B cell (primary cell): ENCODE results near the gene PPIL1. TPM values are rescaled to one million over a fixed set of nuclear protein-coding genes. Genes with fewer than 3 reads are reported as not detected.

Experiments
- ATAC-seq: fragments of 200-7000 bp; cut with Tn5 transposase; one replicate; pipeline ENCODE4 v1.10.0; 2021; ENCODE audit warnings: low read depth, mild to moderate bottlenecking, moderate number of reproducible peaks, moderate library complexity
- CTCF ChIA-PET: fragments of 350-600 bp; sonication (Branson Sonifier 250); formaldehyde crosslinking; loops from one replicate; lab custom pipeline; 2021; ENCODE audit warnings: antibody characterized with exemption, inconsistent platforms; lab: Charles Lee
- POLR2A ChIA-PET: fragments of 350-600 bp; sonication (Branson Sonifier 250); formaldehyde crosslinking; loops from one replicate; lab custom pipeline; 2021; ENCODE audit warnings: antibody characterized with exemption; lab: Charles Lee
- DNase-seq: peaks from one replicate; pipeline ENCODE4 v3.0.0; 2013
- H2AFZ ChIP-seq: 2 replicates; pipeline ENCODE4 v1.6.1; 2012; ENCODE audit warnings: mild to moderate bottlenecking, low read depth, low read length; ENCODE audit not compliant: insufficient read depth, poor library complexity, severe bottlenecking
- H3K27ac ChIP-seq, 2 donors: 1 replicate in 1 of 2; 2 replicates in 1 of 2; pipeline ENCODE4 v1.5.1; 2012 to 2013; ENCODE audit warnings: low read length in 2 of 2, mild to moderate bottlenecking in 2 of 2, moderate library complexity in 1 of 2
- H3K27me3 ChIP-seq, 4 experiments: fragments of 200-600 bp in 1 of 4; sonication (generic) in 1 of 4; replicated peaks in 1 of 4; 1 replicate in 2 of 4; 2 replicates in 2 of 4; pipeline versions ENCODE4 v1.6.1 to v1.7.0; 2013 to 2016; ENCODE audit warnings: low read length in 3 of 4, mild to moderate bottlenecking in 2 of 4, mixed read lengths in 1 of 4, moderate library complexity in 1 of 4; ENCODE audit not compliant: insufficient read depth in 4 of 4, control insufficient read depth in 3 of 4; ENCODE audit errors: control extremely low read depth in 1 of 4
- H3K36me3 ChIP-seq, 2 experiments: replicated peaks in 1 of 2; 1 replicate in 1 of 2; 2 replicates in 1 of 2; pipeline versions ENCODE4 v1.6.1 to v1.7.1; 2013; ENCODE audit warnings: low read length in 1 of 2; ENCODE audit not compliant: insufficient read depth in 2 of 2, control insufficient read depth in 1 of 2; ENCODE audit errors: control extremely low read depth in 1 of 2, extremely low read depth in 1 of 2
- H3K4me1 ChIP-seq, 2 donors: fragments of 200-600 bp in 1 of 2; sonication (generic) in 1 of 2; 1 replicate in 1 of 2; 2 replicates in 1 of 2; pipeline versions ENCODE4 v1.5.1 to v1.6.1; 2013 to 2017; ENCODE audit warnings: low read length in 2 of 2; ENCODE audit not compliant: control insufficient read depth in 2 of 2, insufficient read depth in 2 of 2
- H3K4me2 ChIP-seq: replicated peaks from 2 replicates; pipeline ENCODE3; 2012; ENCODE audit warnings: mild to moderate bottlenecking, low read depth, low read length; ENCODE audit not compliant: poor library complexity, severe bottlenecking
- H3K4me3 ChIP-seq, 5 experiments: fragments of 200-600 bp in 1 of 5; sonication (generic) in 1 of 5; 1 replicate in 3 of 5; 2 replicates in 2 of 5; pipeline versions ENCODE4 v1.5.1 to v1.7.0; 2011 to 2016; ENCODE audit warnings: low read length in 4 of 5, mild to moderate bottlenecking in 4 of 5, low read depth in 2 of 5, control low read depth in 1 of 5, moderate library complexity in 1 of 5; ENCODE audit not compliant: insufficient read depth in 1 of 5; ENCODE audit errors: control extremely low read depth in 1 of 5, extremely low read depth in 1 of 5
- H3K79me2 ChIP-seq: fragments of 200-600 bp; sonication (generic); one replicate; pipeline ENCODE4 v1.6.0; 2016; ENCODE audit warnings: low read length; ENCODE audit not compliant: control insufficient read depth, insufficient read depth
- H3K9ac ChIP-seq: fragments of 200-600 bp; sonication (generic); 2 replicates; pipeline ENCODE4 v1.6.1; 2017; ENCODE audit warnings: mild to moderate bottlenecking, low read length, moderate library complexity
- H3K9me3 ChIP-seq, 3 donors: one replicate each; pipeline versions ENCODE4 v1.6.1 to v1.7.1; 2013; ENCODE audit warnings: low read length in 2 of 3; ENCODE audit not compliant: control insufficient read depth in 2 of 3, insufficient read depth in 1 of 3; ENCODE audit errors: control extremely low read depth in 1 of 3
- H4K20me1 ChIP-seq: 2 replicates; pipeline ENCODE4 v1.6.0; 2012; ENCODE audit warnings: mild to moderate bottlenecking, low read length; ENCODE audit not compliant: insufficient read depth, control insufficient read depth, poor library complexity, severe bottlenecking
- H3K27ac Mint-ChIP-seq: one replicate; pipeline ENCODE4 v1.8.0; 2021; ENCODE audit warnings: mixed read lengths
- H3K27me3 Mint-ChIP-seq: one replicate; pipeline ENCODE4 v1.8.0; 2021; ENCODE audit warnings: mixed read lengths
- H3K4me1 Mint-ChIP-seq: one replicate; pipeline ENCODE4 v1.8.0; 2021; ENCODE audit warnings: mixed read lengths
- H3K4me3 Mint-ChIP-seq: one replicate; pipeline ENCODE4 v1.8.0; 2021; ENCODE audit warnings: mixed read lengths
- H3K9me3 Mint-ChIP-seq: one replicate; pipeline ENCODE4 v1.8.0; 2022; ENCODE audit warnings: mixed read lengths; ENCODE audit not compliant: insufficient read depth
- CTCF ChIP-seq: fragments of 200-600 bp; IDR thresholded peaks from one replicate; pipeline ENCODE4 v1.8.0; 2022; ENCODE audit warnings: antibody characterized with exemption, mild to moderate bottlenecking
- EZH2 ChIP-seq: IDR thresholded peaks from 2 replicates; pipeline ENCODE4 v1.6.1; 2012; ENCODE audit warnings: borderline replicate concordance, low read depth, mild to moderate bottlenecking, moderate library complexity, low read length; ENCODE audit not compliant: insufficient read depth, poor library complexity, severe bottlenecking
- WGBS: methylation state at CpG from one replicate; pipeline ENCODE4 v1.1.5; 2013; ENCODE audit warnings: missing lambda C conversion rate; ENCODE audit not compliant: insufficient coverage; 5-methylcytosine and 5-hydroxymethylcytosine counted together
- intact Hi-C: fragments of 100-400 bp; cut with micrococcal nuclease; formaldehyde crosslinking; loops from one replicate; pipeline ENCODE4 v1.10.0; 2022
- polyA plus RNA-seq: library from polyadenylated mRNA; depleted of rRNA; stranded (reverse); fragments of >200 nt; gene quantifications from 2 replicates; pipeline ENCODE4 v1.2.3, GENCODE V29; 2012
- total RNA-seq, 2 donors: library from RNA; stranded (reverse); fragments of 120-200 nt in 1 of 2; gene quantifications; 1 replicate in 1 of 2; 2 replicates in 1 of 2; pipeline versions ENCODE4 v1.2.3 to v1.2.4, GENCODE V29; 2013 to 2022

The PPIL1 gene
- total and polyA plus RNA-seq, 2 donors (not counting 1 experiment from before 2014, with no cell fraction given): 2.9 to 7.0 TPM

- H3K4me1 ChIP-seq: peaks cover 0 to 3% of the 10 kb centered on the region in 2 donors
- DNase-seq (no peak), ATAC-seq (no peak)
- H3K79me2 ChIP-seq: no peaks in the 10 kb centered on the region
- H3K9me3 ChIP-seq: no peaks in the 10 kb centered on the region
- H3K27me3 Mint-ChIP-seq: peaks cover 30% of the 10 kb centered on the region
- no peaks in the 10 kb centered on the region for H3K36me3 ChIP-seq
- peaks cover 0 to 22% (median 3%) of the 10 kb centered on the region in 4 experiments for H3K27me3 ChIP-seq
- ChIA-PET POLR2A (no interaction called here), CTCF (no interaction called here)
- H3K9ac ChIP-seq: no peak overlapping the region
- no peak overlapping the region for H2AFZ ChIP-seq
- H3K4me3 Mint-ChIP-seq: no peak overlapping the region
- H3K27ac ChIP-seq: no peak overlapping the region
- H3K9me3 Mint-ChIP-seq: no peaks in the 10 kb centered on the region
- intact Hi-C loops: no loop called here
- no peaks in the 10 kb centered on the region for H4K20me1 ChIP-seq
- H3K27ac Mint-ChIP-seq: no peak overlapping the region
- H3K4me1 Mint-ChIP-seq: peaks cover 3% of the 10 kb centered on the region
- H3K4me2 ChIP-seq: no peak overlapping the region
- no peak overlapping the region for H3K4me3 ChIP-seq
- no peak for TF ChIP-seq CTCF
- no peak for TF ChIP-seq EZH2
- 100% methylated on average over 2 of the region's 6 CpGs for WGBS
These were observed 49.2 kb downstream of the PPIL1 start for GRCh38 chr6:36825452-36825851.

- no peak overlapping the region for H3K4me3 ChIP-seq
- DNase-seq: no peak
- H3K79me2 ChIP-seq: no peaks in the 10 kb centered on the region
- ChIA-PET CTCF (interaction anchor here (1.4 kb wide), 1 partner anchor 27 kb away, joined by 3 read pairs; no protein-coding TSS in a partner anchor), POLR2A (no interaction called here)
- peaks cover 0 to 22% (median 3%) of the 10 kb centered on the region in 4 experiments for H3K27me3 ChIP-seq
- no peaks in the 10 kb centered on the region for H4K20me1 ChIP-seq
- no peak for TF ChIP-seq EZH2
- TF ChIP-seq CTCF: no peak
- H3K36me3 ChIP-seq: no peaks in the 10 kb centered on the region
- peaks cover 0 to 3% of the 10 kb centered on the region in 2 donors for H3K4me1 ChIP-seq
- H2AFZ ChIP-seq: no peak overlapping the region
- H3K27ac ChIP-seq: no peak overlapping the region
- H3K27me3 Mint-ChIP-seq: peaks cover 30% of the 10 kb centered on the region
- H3K27ac Mint-ChIP-seq: no peak overlapping the region
- intact Hi-C loops: no loop called here
- no peak for ATAC-seq
- no peak overlapping the region for H3K4me3 Mint-ChIP-seq
- H3K9me3 ChIP-seq: no peaks in the 10 kb centered on the region
- no peak overlapping the region for H3K9ac ChIP-seq
- H3K9me3 Mint-ChIP-seq: no peaks in the 10 kb centered on the region
- H3K4me2 ChIP-seq: no peak overlapping the region
- peaks cover 3% of the 10 kb centered on the region for H3K4me1 Mint-ChIP-seq
- 95% methylated on average over 7 of the region's 7 CpGs for WGBS
These were observed 50.4 kb downstream of the PPIL1 start for GRCh38 chr6:36824253-36824652.
